Measurements from ENCODE around the gene AQP12B. TPM values are rescaled to one million over a fixed set of nuclear protein-coding genes. Genes with fewer than 3 reads are reported as not detected.

Gene AQP12B
- total and polyA plus RNA-seq, 2 of the 13 experiments (the other 11 are each of a cell fraction or from before 2014, with no cell fraction given) = not detected

GRCh38 chr2:240626531-240627300, 56.0 kb downstream of the AQP12B start (continued):
- TF ChIP-seq ZNF639 (CRISPR knock-in tag; conservative IDR thresholded peaks at IDR 0.05) (0 out of 2 replicates have a peak, but pooled peaks have one; percentile 76), CREM (IDR thresholded peaks at IDR 0.05) (no peak; the same call in 1 of the 2 replicates), CREM (CRISPR knock-in tag; IDR thresholded peaks at IDR 0.05) (no peak), ZNF264 (CRISPR knock-in tag; IDR thresholded peaks at IDR 0.05) (peak; percentile 97), ZFP36L1 (CRISPR knock-in tag; IDR thresholded peaks at IDR 0.05) (peak; percentile 78; the same call in 1 of the 2 replicates), MYC (CRISPR knock-in tag; IDR thresholded peaks at IDR 0.05; ENCODE audit: borderline replicate concordance) (peak; percentile 78), TEAD2 (CRISPR knock-in tag; IDR thresholded peaks at IDR 0.05) (peak; percentile 71; the same call in 1 of the 2 replicates), ZXDC (CRISPR knock-in tag; IDR thresholded peaks at IDR 0.05) (peak; percentile 45; the same call in 1 of the 2 replicates), ASH2L (IDR thresholded peaks at IDR 0.05; ENCODE audit: insufficient read length, low read depth, low read length) (peak; percentile 34), MXI1 (IDR thresholded peaks at IDR 0.05; ENCODE audit: borderline replicate concordance, low read depth, low read length) (peak; percentile 59; the same call in 1 of the 3 replicates), SATB2 (CRISPR knock-in tag; IDR thresholded peaks at IDR 0.05) (peak; percentile 71; the same call in 1 of the 2 replicates), ZSCAN22 (CRISPR knock-in tag; IDR thresholded peaks at IDR 0.05) (0 out of 2 replicates have a peak, but pooled peaks have one; percentile 54), RBM39 (IDR thresholded peaks at IDR 0.05; ENCODE audit: low read depth, low read length, poor library complexity, severe bottlenecking) (peak; percentile 28), ZMAT3 (CRISPR knock-in tag; conservative IDR thresholded peaks at IDR 0.05) (0 out of 2 replicates have a peak, but pooled peaks have one; percentile 79), ZFP90 (CRISPR knock-in tag; IDR thresholded peaks at IDR 0.05; ENCODE audit: borderline replicate concordance) (peak; percentile 23; the same call in 1 of the 2 replicates), ARID2 (CRISPR knock-in tag; IDR thresholded peaks at IDR 0.05; ENCODE audit: borderline replicate concordance) (peak; percentile 77; the same call in 1 of the 2 replicates), ZNF224 (CRISPR knock-in tag; IDR thresholded peaks at IDR 0.05) (peak; percentile 72; the same call in 1 of the 2 replicates), ZNF546 (CRISPR knock-in tag; conservative IDR thresholded peaks at IDR 0.05) (no peak), POLR2G (IDR thresholded peaks at IDR 0.05; ENCODE audit: low read depth, low read length) (peak; percentile 59), ONECUT2 (CRISPR knock-in tag; IDR thresholded peaks at IDR 0.05) (no peak), FOXJ3 (CRISPR knock-in tag; IDR thresholded peaks at IDR 0.05; ENCODE audit: borderline replicate concordance) (no peak), THAP11 (CRISPR knock-in tag; IDR thresholded peaks at IDR 0.05) (peak; percentile 82), NFIB (CRISPR knock-in tag; IDR thresholded peaks at IDR 0.05; ENCODE audit: borderline replicate concordance) (no peak), DMTF1 (CRISPR knock-in tag; IDR thresholded peaks at IDR 0.05) (no peak)

Measured in HepG2 (cell line).